Measurements from ENCODE around the gene DCAKD.

GRCh38 chr17:45063198-45063597, 11.8 kb upstream of the DCAKD start:
- no peak for TF ChIP-seq SUZ12 (IDR thresholded peaks at IDR 0.05)
- no peak for TF ChIP-seq HDGF (IDR thresholded peaks at IDR 0.05; ENCODE audit: borderline replicate concordance)
- no peak for TF ChIP-seq ELF4 (IDR thresholded peaks at IDR 0.05)
- TF ChIP-seq SP1 (IDR thresholded peaks at IDR 0.05): no peak
- TF ChIP-seq BHLHE40 (IDR thresholded peaks at IDR 0.05; ENCODE audit: borderline replicate concordance): no peak
- no peak for TF ChIP-seq FOXM1 (IDR thresholded peaks at IDR 0.05; ENCODE audit: borderline replicate concordance)
- no peak for TF ChIP-seq ZNF384 (IDR thresholded peaks at IDR 0.05)
- TF ChIP-seq FOXK2 (IDR thresholded peaks at IDR 0.05): no peak
- no peak for TF ChIP-seq ARNT (IDR thresholded peaks at IDR 0.05)
- no peak for TF ChIP-seq FOXA1 (IDR thresholded peaks at IDR 0.05)
- TF ChIP-seq PKNOX1 (IDR thresholded peaks at IDR 0.05): no peak
- TF ChIP-seq NFRKB (IDR thresholded peaks at IDR 0.05): no peak
- no peak for TF ChIP-seq TARDBP (IDR thresholded peaks at IDR 0.05)
- no peak for TF ChIP-seq LEF1 (IDR thresholded peaks at IDR 0.05; ENCODE audit: borderline replicate concordance)

All from HEK293T (cell line).